SK-N-MC (cell line): ENCODE measurements around the gene ELFN1.

Source experiments
- EZH2 ChIP-seq: fragments of 200-600 bp; sonication (generic); IDR thresholded peaks from one replicate; pipeline ENCODE4 v1.6.1; 2017; ENCODE audit warnings: antibody characterized with exemption
- POLR2AphosphoS5 ChIP-seq: IDR thresholded peaks from 2 replicates; pipeline ENCODE4 v1.6.1; 2012; ENCODE audit warnings: mild to moderate bottlenecking, low read depth, low read length, borderline replicate concordance

DNA sequence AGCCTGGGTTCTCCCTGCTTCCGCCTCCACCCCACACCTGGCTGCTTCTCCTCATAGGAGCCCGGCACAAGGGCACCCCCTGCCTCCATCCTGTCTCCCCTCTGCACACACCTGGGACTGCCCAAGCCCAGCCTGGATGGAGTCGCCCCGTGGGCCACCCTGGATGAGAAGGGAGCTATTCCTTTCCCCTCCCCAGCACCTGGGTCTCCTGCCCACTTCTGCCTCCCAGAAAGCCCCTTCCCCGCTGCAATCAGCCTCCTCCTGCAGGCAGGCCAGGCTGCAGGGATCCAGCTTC lies 45.2 kb downstream of the ELFN1 start:
- no peak for TF ChIP-seq POLR2AphosphoS5
- no peak for TF ChIP-seq EZH2
